Measurements from ENCODE around the gene NRG3.

DNA sequence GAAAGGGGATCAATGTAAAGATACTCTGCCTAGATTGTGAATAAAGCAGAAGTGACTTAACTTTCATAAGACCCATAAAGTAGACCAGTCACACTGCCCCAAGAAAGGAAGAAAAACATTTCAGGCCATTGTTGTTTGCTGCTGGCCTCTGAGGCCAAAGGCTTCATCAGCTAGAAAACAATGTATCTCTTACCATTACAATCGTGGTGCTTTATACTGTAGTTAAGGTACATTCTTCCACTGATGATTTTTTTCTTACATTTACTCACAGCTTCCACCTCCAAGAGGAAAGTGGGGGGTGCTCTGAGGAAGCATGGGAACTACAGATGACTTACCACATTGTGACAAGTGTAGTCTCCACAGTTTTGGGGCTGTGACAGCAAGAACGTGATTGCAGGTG lies 68.6 kb downstream of the NRG3 start:
- TF ChIP-seq CTCF (IDR thresholded peaks at IDR 0.05): no peak
- TF ChIP-seq POLR2AphosphoS5 (IDR thresholded peaks at IDR 0.05): no peak
- TF ChIP-seq POLR2A (IDR thresholded peaks at IDR 0.05; ENCODE audit: low read depth): no peak

Data from esophagus muscularis mucosa (tissue), 3 donors.